ENCODE measurements around the gene OR2T6. TPM values are rescaled to one million over a fixed set of nuclear protein-coding genes. Genes with fewer than 3 reads are reported as not detected.
"Not testable (repeated sequence)": the region's sequence is repeated elsewhere in the genome, so short reads cannot be mapped to it uniquely, and the experiment has no call there.

OR2T6 gene
- polyA plus RNA-seq, 1 donor: not detected

DNA sequence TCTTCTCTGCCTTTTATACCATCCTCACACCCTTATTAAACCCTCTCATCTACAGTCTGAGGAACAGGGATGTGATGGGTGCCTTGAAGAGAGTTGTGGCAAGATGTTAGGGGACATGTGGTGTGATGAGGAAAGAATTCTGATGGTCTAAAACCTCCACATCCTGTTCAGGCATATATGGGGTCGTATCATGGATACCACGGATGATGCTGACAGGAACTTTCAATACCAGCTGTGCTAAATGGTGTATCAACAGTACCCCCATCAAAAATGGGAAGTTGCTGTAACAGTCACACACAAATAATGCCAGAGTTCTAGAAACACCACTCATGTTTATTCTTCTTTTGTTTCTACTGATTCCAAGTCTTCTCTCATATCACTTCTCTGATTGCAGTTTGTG lies 12.9 kb downstream of the OR2T6 start:
- no peak overlapping the region for H3K27ac ChIP-seq (ENCODE audit: low read length)
- H3K9me3 ChIP-seq (ENCODE audit: control insufficient read depth, low read depth, low read length): peaks cover 3% of the 10 kb centered on the region
- no peaks in the 10 kb centered on the region for H3K36me3 ChIP-seq (ENCODE audit: control insufficient read depth, insufficient read depth, low read length)
- H3K4me1 ChIP-seq (ENCODE audit: control insufficient read depth, insufficient read depth, low read length): no peaks in the 10 kb centered on the region
- WGBS (ENCODE audit: insufficient coverage, low lambda C conversion rate): 100% methylated on average over 1 of the region's 2 CpGs
- DNase-seq: no peak
- H3K4me3 ChIP-seq (ENCODE audit: low read length): no peak overlapping the region
- no peaks in the 10 kb centered on the region for H3K27me3 ChIP-seq (ENCODE audit: control insufficient read depth, insufficient read depth, low read length)

DNA sequence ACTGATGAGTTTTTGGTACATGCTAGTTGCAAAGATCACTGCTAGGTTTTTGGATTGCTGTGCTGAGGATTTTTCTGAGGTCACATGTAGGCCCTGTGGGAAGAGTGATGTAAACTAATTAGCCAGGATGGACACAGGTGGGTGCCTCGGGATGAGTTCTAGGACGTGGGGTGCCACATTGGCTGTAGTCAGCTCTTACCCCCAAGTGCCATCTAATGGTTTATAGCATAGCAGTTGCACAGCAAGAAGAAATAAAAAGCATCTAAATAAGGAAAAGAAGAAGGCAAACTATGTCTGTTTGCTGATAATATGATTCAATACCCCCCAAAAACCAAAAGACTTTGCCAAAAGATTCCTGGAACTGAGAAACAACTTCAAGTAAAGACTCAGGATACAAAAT lies 17.5 kb downstream of the OR2T6 start:
- DNase-seq: no peak
- H3K9me3 ChIP-seq (ENCODE audit: control insufficient read depth, low read depth, low read length): no peaks in the 10 kb centered on the region
- no peaks in the 10 kb centered on the region for H3K4me1 ChIP-seq (ENCODE audit: control insufficient read depth, insufficient read depth, low read length)
- no peaks in the 10 kb centered on the region for H3K27me3 ChIP-seq (ENCODE audit: control insufficient read depth, insufficient read depth, low read length)
- H3K36me3 ChIP-seq (ENCODE audit: control insufficient read depth, insufficient read depth, low read length): no peaks in the 10 kb centered on the region
- no peak overlapping the region for H3K4me3 ChIP-seq (ENCODE audit: low read length)
- H3K27ac ChIP-seq (ENCODE audit: low read length): no peak overlapping the region
- no CpG with 5 or more reads among the region's 2 CpGs for WGBS (ENCODE audit: insufficient coverage, low lambda C conversion rate)

DNA sequence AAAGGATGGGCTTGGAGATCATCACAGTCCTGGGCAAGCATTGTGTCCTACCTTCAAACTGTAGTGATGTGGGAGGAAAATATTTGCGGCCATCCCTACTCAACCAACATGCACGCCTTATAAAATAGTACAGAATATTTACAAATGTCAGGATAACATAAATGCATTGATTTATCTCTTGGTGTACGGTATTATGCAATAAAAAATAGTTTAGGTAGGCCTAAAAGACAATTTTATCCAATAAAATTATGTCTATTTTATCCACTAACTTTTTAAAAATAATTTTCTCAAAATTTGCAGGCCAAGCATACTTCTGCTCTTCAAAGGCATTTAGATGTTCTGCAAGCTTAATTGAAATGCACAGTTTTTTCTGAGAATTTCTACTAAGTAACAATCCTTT lies 27.2 kb downstream of the OR2T6 start, which contains the start of gene OR2T1:
Gene OR2T1 (plus strand): TSS at position 301 of the 400 bp plus-strand sequence. CDS start 3,100 bp downstream, outside the sequence.
- Histone ChIP-seq H3K4me1 (ENCODE audit: control insufficient read depth, insufficient read depth, low read length) (no peaks in the 10 kb centered on the region), H3K27ac (ENCODE audit: low read length) (no peak within 1 kb of the TSS), H3K9me3 (ENCODE audit: control insufficient read depth, low read depth, low read length) (no peaks in the 10 kb centered on the region), H3K36me3 (ENCODE audit: control insufficient read depth, insufficient read depth, low read length) (no peaks in the 10 kb centered on the region), H3K27me3 (ENCODE audit: control insufficient read depth, insufficient read depth, low read length) (no peaks in the 10 kb centered on the region), H3K4me3 (ENCODE audit: low read length) (no peak within 1 kb of the TSS)
- no peak for DNase-seq
- WGBS (ENCODE audit: insufficient coverage, low lambda C conversion rate): 57% methylated on average over 1 of the region's 3 CpGs

DNA sequence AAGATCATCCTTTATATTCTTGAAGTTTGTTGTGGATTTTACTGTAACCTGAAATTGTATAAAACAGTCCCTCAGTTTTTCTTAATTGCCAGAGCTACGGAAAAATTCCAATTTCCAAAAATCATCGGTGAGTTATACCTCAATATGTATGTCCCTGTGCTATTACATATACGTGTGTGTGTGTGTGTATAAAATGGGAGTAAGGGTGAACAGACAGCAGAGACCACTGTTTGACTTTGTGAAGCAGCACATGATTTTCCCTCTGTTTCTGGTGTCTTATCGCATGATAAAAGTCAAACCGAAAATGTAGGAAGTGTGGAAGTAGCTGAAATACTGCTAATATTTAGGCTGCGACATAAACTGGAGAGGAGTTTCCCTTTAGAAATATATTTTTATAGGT lies 28.5 kb downstream of the OR2T6 start:
- H3K9me3 ChIP-seq (ENCODE audit: control insufficient read depth, low read depth, low read length): no peaks in the 10 kb centered on the region
- no peak overlapping the region for H3K27ac ChIP-seq (ENCODE audit: low read length)
- no peak overlapping the region for H3K4me3 ChIP-seq (ENCODE audit: low read length)
- no peaks in the 10 kb centered on the region for H3K27me3 ChIP-seq (ENCODE audit: control insufficient read depth, insufficient read depth, low read length)
- no peaks in the 10 kb centered on the region for H3K4me1 ChIP-seq (ENCODE audit: control insufficient read depth, insufficient read depth, low read length)
- peak in 1 of 2 donors; percentile 7 for DNase-seq
- no peaks in the 10 kb centered on the region for H3K36me3 ChIP-seq (ENCODE audit: control insufficient read depth, insufficient read depth, low read length)
- WGBS (ENCODE audit: insufficient coverage, low lambda C conversion rate): 47% methylated on average over 2 of the region's 6 CpGs

GRCh38 chr1:248406721-248407692 lies 31.5 kb downstream of the OR2T6 start:
- Histone ChIP-seq H3K27me3 (ENCODE audit: control insufficient read depth, insufficient read depth, low read length) (no peaks in the 10 kb centered on the region), H3K4me3 (ENCODE audit: low read length) (no peak overlapping the region), H3K27ac (ENCODE audit: low read length) (no peak overlapping the region), H3K36me3 (ENCODE audit: control insufficient read depth, insufficient read depth, low read length) (no peaks in the 10 kb centered on the region), H3K4me1 (ENCODE audit: control insufficient read depth, insufficient read depth, low read length) (no peaks in the 10 kb centered on the region), H3K9me3 (ENCODE audit: control insufficient read depth, low read depth, low read length) (no peaks in the 10 kb centered on the region)
- DNase-seq: no peak
- 90% methylated on average over 2 of the region's 8 CpGs for whole genome bisulfite sequencing (ENCODE audit: insufficient coverage, low lambda C conversion rate)

DNA sequence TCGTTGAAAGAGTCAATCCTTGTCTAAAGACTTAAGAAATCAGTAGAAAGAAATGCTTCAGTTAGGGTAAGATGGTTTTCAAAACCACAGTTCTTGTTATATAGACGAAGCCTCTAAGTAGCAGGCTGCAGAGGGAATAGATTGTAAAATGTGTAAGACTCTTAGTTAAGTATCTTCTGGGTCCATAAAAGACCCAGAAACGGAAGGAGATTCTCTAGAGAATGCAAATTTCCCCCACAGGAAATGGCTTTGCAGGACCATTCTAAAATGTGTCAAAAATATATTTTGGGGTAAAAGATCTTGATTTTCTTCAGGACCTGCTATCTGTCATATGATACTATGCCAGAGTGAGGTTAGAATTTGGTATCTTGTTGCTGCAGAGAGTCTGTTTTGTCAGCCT lies 40.7 kb downstream of the OR2T6 start:
- Histone ChIP-seq H3K36me3 (ENCODE audit: control insufficient read depth, insufficient read depth, low read length) (no peaks in the 10 kb centered on the region), H3K27ac (ENCODE audit: low read length) (no peak overlapping the region), H3K4me1 (ENCODE audit: control insufficient read depth, insufficient read depth, low read length) (no peaks in the 10 kb centered on the region), H3K27me3 (ENCODE audit: control insufficient read depth, insufficient read depth, low read length) (no peaks in the 10 kb centered on the region), H3K4me3 (ENCODE audit: low read length) (no peak overlapping the region), H3K9me3 (ENCODE audit: control insufficient read depth, low read depth, low read length) (peaks cover 10% of the 10 kb centered on the region)
- 43% methylated on average over 2 of the region's 3 CpGs for WGBS (ENCODE audit: insufficient coverage, low lambda C conversion rate)
- DNase-seq: no peak

GRCh38 chr1:248417854-248418253 lies 42.3 kb downstream of the OR2T6 start:
- no peaks in the 10 kb centered on the region for H3K27me3 ChIP-seq (ENCODE audit: control insufficient read depth, insufficient read depth, low read length)
- WGBS (ENCODE audit: insufficient coverage, low lambda C conversion rate): no CpG with 5 or more reads among the region's 2 CpGs
- H3K4me1 ChIP-seq (ENCODE audit: control insufficient read depth, insufficient read depth, low read length): no peaks in the 10 kb centered on the region
- no peak for DNase-seq
- H3K27ac ChIP-seq (ENCODE audit: low read length): no peak overlapping the region
- H3K9me3 ChIP-seq (ENCODE audit: control insufficient read depth, low read depth, low read length): peaks cover 10% of the 10 kb centered on the region
- H3K4me3 ChIP-seq (ENCODE audit: low read length): no peak overlapping the region
- no peaks in the 10 kb centered on the region for H3K36me3 ChIP-seq (ENCODE audit: control insufficient read depth, insufficient read depth, low read length)

DNA sequence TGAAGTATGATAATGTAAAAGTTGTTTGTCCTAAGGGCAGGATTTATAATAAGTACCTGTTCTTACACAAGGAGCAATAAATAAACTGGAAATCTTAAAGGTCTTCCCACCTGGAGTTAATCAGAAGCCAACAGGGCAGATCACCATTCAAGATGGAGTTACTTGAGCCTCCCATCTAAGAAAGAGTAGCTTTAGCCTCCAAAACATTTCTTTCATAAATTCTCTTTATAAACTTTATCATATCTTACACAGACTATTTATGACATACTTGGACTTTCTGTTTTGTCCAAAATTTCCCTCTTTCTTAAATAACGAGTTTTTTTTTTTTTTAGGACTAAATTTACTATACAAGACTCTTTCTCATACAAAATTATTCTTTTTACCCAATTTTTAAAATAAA lies 45.8 kb downstream of the OR2T6 start:
- Histone ChIP-seq H3K27ac (ENCODE audit: low read length) (no peak overlapping the region), H3K4me3 (ENCODE audit: low read length) (no peak overlapping the region), H3K9me3 (ENCODE audit: control insufficient read depth, low read depth, low read length) (peaks cover 6% of the 10 kb centered on the region), H3K27me3 (ENCODE audit: control insufficient read depth, insufficient read depth, low read length) (no peaks in the 10 kb centered on the region), H3K36me3 (ENCODE audit: control insufficient read depth, insufficient read depth, low read length) (no peaks in the 10 kb centered on the region), H3K4me1 (ENCODE audit: control insufficient read depth, insufficient read depth, low read length) (no peaks in the 10 kb centered on the region)
- DNase-seq: no peak
- WGBS (ENCODE audit: insufficient coverage, low lambda C conversion rate): 36% methylated on average over 1 of the region's 1 CpG

DNA sequence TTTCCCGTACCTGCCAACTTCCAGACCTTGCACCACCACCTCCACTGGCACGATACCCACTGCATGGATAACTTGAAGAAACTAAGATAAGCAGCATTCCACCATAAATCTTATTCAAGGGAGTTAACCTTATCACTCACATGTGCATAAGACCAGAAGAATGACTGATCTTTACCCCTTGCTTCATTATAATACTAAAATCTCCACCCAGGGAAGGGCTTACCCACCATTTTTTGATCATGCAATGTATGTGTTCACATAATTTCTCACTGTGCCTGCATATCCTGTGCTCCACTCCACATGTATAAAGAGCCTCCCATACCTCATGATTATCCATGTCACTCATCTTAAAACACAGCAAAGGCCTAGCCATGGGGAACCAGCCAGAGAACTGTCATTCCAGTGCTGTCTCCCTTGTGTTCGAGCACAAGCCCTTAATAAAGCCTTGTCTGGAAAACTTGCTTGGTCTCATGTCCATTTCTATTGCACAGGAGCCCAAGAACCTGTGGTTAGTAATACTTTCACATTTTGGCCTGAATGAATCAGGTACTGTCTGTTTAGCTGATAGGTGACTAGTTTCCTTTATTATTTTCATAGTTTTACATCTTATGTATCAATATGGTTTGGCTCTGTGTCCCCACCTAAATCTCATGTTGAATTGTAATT lies 52.1 kb downstream of the OR2T6 start:
- DNase-seq; H3K9me3 ChIP-seq (ENCODE audit: control insufficient read depth, low read depth, low read length); H3K4me1 ChIP-seq (ENCODE audit: control insufficient read depth, insufficient read depth, low read length); H3K36me3 ChIP-seq (ENCODE audit: control insufficient read depth, insufficient read depth, low read length); H3K4me3 ChIP-seq (ENCODE audit: low read length); H3K27me3 ChIP-seq (ENCODE audit: control insufficient read depth, insufficient read depth, low read length); H3K27ac ChIP-seq (ENCODE audit: low read length): not testable (repeated sequence)
- 40% methylated on average over 1 of the region's 3 CpGs for WGBS (ENCODE audit: insufficient coverage, low lambda C conversion rate)

- not testable (repeated sequence) for H3K27ac ChIP-seq (ENCODE audit: low read length); H3K27me3 ChIP-seq (ENCODE audit: control insufficient read depth, insufficient read depth, low read length); H3K36me3 ChIP-seq (ENCODE audit: control insufficient read depth, insufficient read depth, low read length); H3K4me1 ChIP-seq (ENCODE audit: control insufficient read depth, insufficient read depth, low read length); H3K9me3 ChIP-seq (ENCODE audit: control insufficient read depth, low read depth, low read length); H3K4me3 ChIP-seq (ENCODE audit: low read length); DNase-seq
- WGBS (ENCODE audit: insufficient coverage, low lambda C conversion rate): 60% methylated on average over 1 of the region's 3 CpGs
Observed at GRCh38 chr1:248428192-248428533, 52.6 kb downstream of the OR2T6 start.

Measured in large intestine (tissue), 3 donors.